ENCODE measurements around the gene CEP63.

- TF ChIP-seq ZNF274 (IDR thresholded peaks at IDR 0.05; ENCODE audit: low read depth, low read length) (no peak), SUZ12 (IDR thresholded peaks at IDR 0.05; ENCODE audit: extremely low read depth, insufficient read depth, insufficient read length) (no peak), YY1 (IDR thresholded peaks at IDR 0.05; ENCODE audit: insufficient read depth, insufficient read length) (no peak)
Measured at GRCh38 chr3:134477002-134477401, 8.9 kb upstream of the CEP63 start.

All from NT2/D1 (cell line).